Measurements from ENCODE around the gene PHF2. TPM values are rescaled to one million over a fixed set of nuclear protein-coding genes. Genes with fewer than 3 reads are reported as not detected.

Gene PHF2
- polyA plus RNA-seq, 1 of the 3 experiments (the other 2 are of a cell fraction): 11.2 TPM

DNA sequence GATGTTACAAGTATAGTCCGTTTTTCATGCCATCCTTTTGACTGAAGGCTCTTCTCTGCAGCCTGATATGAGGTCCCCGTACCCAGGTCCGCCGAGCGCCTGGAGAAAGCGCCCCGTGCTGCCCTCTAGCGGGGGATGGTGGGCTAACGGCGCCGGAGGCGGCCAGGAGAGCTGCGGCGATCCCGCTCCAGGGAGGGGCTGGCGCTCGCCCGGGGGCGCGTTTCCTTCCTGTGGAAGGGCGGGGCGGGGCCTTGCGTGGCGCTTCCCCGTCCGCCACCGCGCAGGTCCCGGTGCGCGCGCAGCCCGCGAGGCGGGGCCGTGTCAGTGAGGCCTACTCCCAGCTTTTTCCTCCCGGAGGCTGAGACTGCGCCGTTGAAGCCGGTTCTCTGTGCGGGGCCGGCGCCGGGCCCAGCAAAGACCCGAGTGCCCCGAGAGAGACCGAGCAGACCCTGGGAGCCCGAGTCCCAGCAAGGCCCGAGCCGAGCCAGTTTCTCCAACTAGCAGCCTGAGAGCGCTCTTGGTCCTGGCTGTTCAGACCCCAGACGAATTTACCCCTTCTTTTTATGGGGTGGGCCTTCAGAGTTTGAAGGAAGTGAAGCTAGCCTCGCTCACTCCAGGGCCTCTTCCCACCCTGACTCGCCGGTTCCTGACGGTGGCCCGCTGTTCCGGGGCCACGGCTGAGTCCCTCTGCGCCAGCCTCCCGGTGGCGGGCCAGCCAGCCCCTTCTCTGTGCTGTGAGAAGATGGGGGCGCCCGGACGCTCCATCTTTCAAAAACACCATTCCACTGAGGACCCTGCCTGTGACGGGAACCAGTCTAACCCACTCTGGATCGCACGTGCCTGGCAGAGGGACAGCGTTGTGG is 9.7 kb upstream of the PHF2 start (continued):
- no peak for TF ChIP-seq EZH2phosphoT487 (IDR thresholded peaks at IDR 0.05; ENCODE audit: borderline replicate concordance, low read depth)
- TF ChIP-seq, protein P1, sequence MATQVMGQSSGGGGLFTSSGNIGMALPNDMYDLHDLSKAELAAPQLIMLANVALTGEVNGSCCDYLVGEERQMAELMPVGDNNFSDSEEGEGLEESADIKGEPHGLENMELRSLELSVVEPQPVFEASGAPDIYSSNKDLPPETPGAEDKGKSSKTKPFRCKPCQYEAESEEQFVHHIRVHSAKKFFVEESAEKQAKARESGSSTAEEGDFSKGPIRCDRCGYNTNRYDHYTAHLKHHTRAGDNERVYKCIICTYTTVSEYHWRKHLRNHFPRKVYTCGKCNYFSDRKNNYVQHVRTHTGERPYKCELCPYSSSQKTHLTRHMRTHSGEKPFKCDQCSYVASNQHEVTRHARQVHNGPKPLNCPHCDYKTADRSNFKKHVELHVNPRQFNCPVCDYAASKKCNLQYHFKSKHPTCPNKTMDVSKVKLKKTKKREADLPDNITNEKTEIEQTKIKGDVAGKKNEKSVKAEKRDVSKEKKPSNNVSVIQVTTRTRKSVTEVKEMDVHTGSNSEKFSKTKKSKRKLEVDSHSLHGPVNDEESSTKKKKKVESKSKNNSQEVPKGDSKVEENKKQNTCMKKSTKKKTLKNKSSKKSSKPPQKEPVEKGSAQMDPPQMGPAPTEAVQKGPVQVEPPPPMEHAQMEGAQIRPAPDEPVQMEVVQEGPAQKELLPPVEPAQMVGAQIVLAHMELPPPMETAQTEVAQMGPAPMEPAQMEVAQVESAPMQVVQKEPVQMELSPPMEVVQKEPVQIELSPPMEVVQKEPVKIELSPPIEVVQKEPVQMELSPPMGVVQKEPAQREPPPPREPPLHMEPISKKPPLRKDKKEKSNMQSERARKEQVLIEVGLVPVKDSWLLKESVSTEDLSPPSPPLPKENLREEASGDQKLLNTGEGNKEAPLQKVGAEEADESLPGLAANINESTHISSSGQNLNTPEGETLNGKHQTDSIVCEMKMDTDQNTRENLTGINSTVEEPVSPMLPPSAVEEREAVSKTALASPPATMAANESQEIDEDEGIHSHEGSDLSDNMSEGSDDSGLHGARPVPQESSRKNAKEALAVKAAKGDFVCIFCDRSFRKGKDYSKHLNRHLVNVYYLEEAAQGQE (IDR thresholded peaks at IDR 0.05; ENCODE audit: low read depth, low read length): no peak
- TF ChIP-seq, protein P2, sequence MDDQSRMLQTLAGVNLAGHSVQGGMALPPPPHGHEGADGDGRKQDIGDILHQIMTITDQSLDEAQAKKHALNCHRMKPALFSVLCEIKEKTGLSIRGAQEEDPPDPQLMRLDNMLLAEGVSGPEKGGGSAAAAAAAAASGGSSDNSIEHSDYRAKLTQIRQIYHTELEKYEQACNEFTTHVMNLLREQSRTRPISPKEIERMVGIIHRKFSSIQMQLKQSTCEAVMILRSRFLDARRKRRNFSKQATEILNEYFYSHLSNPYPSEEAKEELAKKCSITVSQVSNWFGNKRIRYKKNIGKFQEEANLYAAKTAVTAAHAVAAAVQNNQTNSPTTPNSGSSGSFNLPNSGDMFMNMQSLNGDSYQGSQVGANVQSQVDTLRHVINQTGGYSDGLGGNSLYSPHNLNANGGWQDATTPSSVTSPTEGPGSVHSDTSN (IDR thresholded peaks at IDR 0.05): 0 out of 2 replicates have a peak, but pooled peaks have one; percentile 28
- TF ChIP-seq RXRA (IDR thresholded peaks at IDR 0.05; ENCODE audit: borderline replicate concordance, low read depth): no peak
- TF ChIP-seq JUND (IDR thresholded peaks at IDR 0.05): 0 out of 2 replicates have a peak, but pooled peaks have one; percentile 18
- no peak for TF ChIP-seq TEAD4 (IDR thresholded peaks at IDR 0.05; ENCODE audit: borderline replicate concordance, insufficient read depth)
- TF ChIP-seq YY1 (IDR thresholded peaks at IDR 0.05; ENCODE audit: low read depth): no peak
- TF ChIP-seq RCOR1 (IDR thresholded peaks at IDR 0.05; ENCODE audit: low read length): peak; percentile 42; the same call in 1 of the 2 replicates
- TF ChIP-seq, protein P3, sequence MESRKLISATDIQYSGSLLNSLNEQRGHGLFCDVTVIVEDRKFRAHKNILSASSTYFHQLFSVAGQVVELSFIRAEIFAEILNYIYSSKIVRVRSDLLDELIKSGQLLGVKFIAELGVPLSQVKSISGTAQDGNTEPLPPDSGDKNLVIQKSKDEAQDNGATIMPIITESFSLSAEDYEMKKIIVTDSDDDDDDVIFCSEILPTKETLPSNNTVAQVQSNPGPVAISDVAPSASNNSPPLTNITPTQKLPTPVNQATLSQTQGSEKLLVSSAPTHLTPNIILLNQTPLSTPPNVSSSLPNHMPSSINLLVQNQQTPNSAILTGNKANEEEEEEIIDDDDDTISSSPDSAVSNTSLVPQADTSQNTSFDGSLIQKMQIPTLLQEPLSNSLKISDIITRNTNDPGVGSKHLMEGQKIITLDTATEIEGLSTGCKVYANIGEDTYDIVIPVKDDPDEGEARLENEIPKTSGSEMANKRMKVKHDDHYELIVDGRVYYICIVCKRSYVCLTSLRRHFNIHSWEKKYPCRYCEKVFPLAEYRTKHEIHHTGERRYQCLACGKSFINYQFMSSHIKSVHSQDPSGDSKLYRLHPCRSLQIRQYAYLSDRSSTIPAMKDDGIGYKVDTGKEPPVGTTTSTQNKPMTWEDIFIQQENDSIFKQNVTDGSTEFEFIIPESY (IDR thresholded peaks at IDR 0.05; ENCODE audit: borderline replicate concordance, low read depth): no peak
- no peak for TF ChIP-seq FOSL2 (IDR thresholded peaks at IDR 0.05; ENCODE audit: borderline replicate concordance, low read depth)
- TF ChIP-seq MXI1 (IDR thresholded peaks at IDR 0.05; ENCODE audit: low read depth, low read length): peak; percentile 55; the same call in 1 of the 2 replicates
- no peak for TF ChIP-seq GATA2 (CRISPR knock-in tag; IDR thresholded peaks at IDR 0.05)
- peak; percentile 72; the same call in 1 of the 2 replicates for TF ChIP-seq TAF1 (IDR thresholded peaks at IDR 0.05; ENCODE audit: borderline replicate concordance, low read depth, low read length)

Data from SK-N-SH (cell line).